ENCODE results near the gene LTB4R2.

DNA sequence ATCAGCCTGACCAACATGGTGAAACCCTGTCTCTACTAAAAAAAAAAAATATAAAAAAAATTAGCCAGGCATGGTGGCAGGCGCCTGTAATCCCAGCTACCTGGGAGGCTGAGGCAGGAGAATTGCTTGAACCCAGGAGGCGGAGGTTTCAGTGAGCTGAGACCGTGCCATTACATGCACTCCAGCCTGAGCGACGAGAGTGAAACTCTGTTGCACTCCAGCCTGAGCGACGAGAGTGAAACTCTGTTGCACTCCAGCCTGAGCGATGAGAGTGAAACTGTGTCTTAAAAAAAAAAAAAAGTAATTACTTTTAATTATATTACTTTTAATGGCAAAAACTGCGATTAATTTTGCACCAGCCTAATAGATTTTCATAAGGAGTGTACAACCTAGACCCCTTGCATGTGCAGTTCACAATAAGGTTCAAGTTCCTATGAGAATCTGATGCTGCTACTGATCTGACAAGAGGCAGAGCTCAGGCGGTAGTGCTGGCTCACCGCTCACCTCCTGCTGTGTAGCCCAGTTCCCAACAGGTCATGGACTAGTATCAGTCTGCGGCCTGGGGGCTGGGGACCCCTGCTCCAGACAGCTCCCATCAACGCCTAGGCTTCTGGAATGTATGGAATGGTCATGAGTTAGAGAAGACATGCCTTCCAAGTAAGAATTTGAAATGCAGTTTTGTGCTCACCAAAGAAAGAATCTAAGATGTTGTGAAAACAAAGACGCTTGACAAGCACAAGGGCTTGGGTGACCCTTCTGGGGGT, 11.5 kb downstream of the LTB4R2 start:
- TF ChIP-seq EZH2 (IDR thresholded peaks at IDR 0.05) = no peak
- no peak for TF ChIP-seq POLR2AphosphoS5 (IDR thresholded peaks at IDR 0.05; ENCODE audit: borderline replicate concordance, low read depth, low read length)
- no peak for TF ChIP-seq FOXP2 (optimal IDR thresholded peaks at IDR 0.05; ENCODE audit: control extremely low read depth, extremely low read length, insufficient read depth)
